Peyer's patch (tissue), 4 donors: Measurements from ENCODE around the gene PEMT.

Experiments used
- CTCF ChIP-seq, 6 experiments: fragments of 450-650 bp in 4 of 6; fragments of 200-600 bp in 2 of 6; sonication (generic) in 1 of 6; IDR thresholded peaks; one replicate each; pipeline ENCODE4 v1.5.1; 2017 to 2019; ENCODE audit warnings: antibody characterized with exemption in 6 of 6, mild to moderate bottlenecking in 3 of 6, moderate library complexity in 1 of 6
- POLR2A ChIP-seq, 2 donors: fragments of 450-650 bp; IDR thresholded peaks; one replicate each; pipeline ENCODE4 v1.5.1; 2017; ENCODE audit warnings: antibody characterized with exemption in 2 of 2, mild to moderate bottlenecking in 2 of 2, moderate library complexity in 2 of 2

DNA sequence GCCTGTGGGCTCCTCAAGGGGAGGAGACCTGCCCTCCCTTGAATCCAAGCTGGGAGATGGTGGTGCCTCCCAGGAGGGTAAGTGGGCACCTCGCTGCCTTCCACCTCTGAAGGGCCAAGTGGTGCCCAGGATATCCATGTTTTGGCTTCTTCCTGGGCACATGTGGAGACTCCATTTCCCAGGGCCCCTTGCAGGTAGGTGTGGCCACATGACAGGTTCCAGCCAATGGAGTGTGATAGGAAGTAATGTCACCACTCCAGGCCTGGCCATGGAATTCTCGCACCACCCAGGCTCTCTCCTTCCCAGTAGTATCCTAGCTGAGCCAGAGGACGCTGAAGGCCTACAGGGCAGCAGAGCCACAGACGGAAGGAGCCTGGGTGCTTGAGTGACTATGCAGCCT lies 17.6 kb upstream of the PEMT start:
- TF ChIP-seq CTCF (IDR thresholded peaks at IDR 0.05) (no peak), POLR2A (IDR thresholded peaks at IDR 0.05) (no peak)
